SK-N-SH (cell line): Measurements from ENCODE around the gene ADAMTS17. TPM values are rescaled to one million over a fixed set of nuclear protein-coding genes. Genes with fewer than 3 reads are reported as not detected.

Source experiments
- CTCF ChIA-PET: fragments of 300-600, 350-600 bp; formaldehyde crosslinking; extraction: SDS; loops from one replicate; lab custom pipeline; 2021; lab: Yijun Ruan, JAX
- POLR2A ChIA-PET: fragments of 350-600 bp; sonication (Branson Sonifier 250); formaldehyde crosslinking; extraction: SDS; loops from one replicate; lab custom pipeline; 2020; ENCODE audit warnings: antibody characterized with exemption, inconsistent platforms; lab: Yijun Ruan, JAX
- DNase-seq: peaks from one replicate; pipeline ENCODE4 v3.0.0; 2012
- H2AFZ ChIP-seq: fragments of 200-600 bp; sonication (generic); 2 replicates; pipeline ENCODE4 v1.8.1; 2016; ENCODE audit warnings: antibody characterized with exemption, mild to moderate bottlenecking, low read depth
- H3F3A ChIP-seq: fragments of 200-600 bp; sonication (generic); replicated peaks from 2 replicates; pipeline ENCODE3; 2016; ENCODE audit warnings: antibody characterized with exemption, mild to moderate bottlenecking; ENCODE audit not compliant: insufficient read depth
- H3K27ac ChIP-seq, 2 experiments: fragments of 200-500 bp in 1 of 2; fragments of 200-600 bp in 1 of 2; sonication (Bioruptor generic) in 1 of 2; sonication (generic), shearing (Covaris generic) in 1 of 2; 2 replicates each; pipeline versions ENCODE4 v1.5.1 to v1.6.1; 2014 to 2016; ENCODE audit warnings: low read depth in 2 of 2, inconsistent platforms in 1 of 2, low read length in 1 of 2, mild to moderate bottlenecking in 1 of 2, mixed read lengths in 1 of 2
- H3K27me3 ChIP-seq: fragments of 200-600 bp; sonication (generic), shearing (Covaris generic); 2 replicates; pipeline ENCODE4 v1.6.1; 2016; ENCODE audit warnings: mixed run types; ENCODE audit not compliant: insufficient read depth
- H3K36me3 ChIP-seq, 2 experiments: fragments of 200-500 bp in 1 of 2; fragments of 200-600 bp in 1 of 2; sonication (Bioruptor generic) in 1 of 2; sonication (generic) in 1 of 2; replicated peaks in 1 of 2; 2 replicates each; pipeline versions ENCODE3 to v1.5.1; 2014 to 2016; ENCODE audit warnings: low read length in 1 of 2, mild to moderate bottlenecking in 1 of 2; ENCODE audit not compliant: insufficient read depth in 2 of 2, control insufficient read depth in 1 of 2
- H3K4me1 ChIP-seq, 2 experiments: fragments of 200-500 bp in 1 of 2; fragments of 200-600 bp in 1 of 2; sonication (Bioruptor generic) in 1 of 2; sonication (generic), shearing (Covaris generic) in 1 of 2; 2 replicates each; pipeline versions ENCODE4 v1.5.1 to v1.6.1; 2014 to 2016; ENCODE audit warnings: low read depth in 1 of 2, low read length in 1 of 2, mixed run types in 1 of 2; ENCODE audit not compliant: insufficient read depth in 2 of 2, control insufficient read depth in 1 of 2
- H3K4me2 ChIP-seq: fragments of 200-600 bp; sonication (generic), shearing (Covaris generic); 2 replicates; pipeline ENCODE4 v1.6.1; 2017; ENCODE audit warnings: mixed run types
- H3K4me3 ChIP-seq, 2 experiments: fragments of 200-500 bp in 1 of 2; fragments of 200-600 bp in 1 of 2; sonication (Bioruptor generic) in 1 of 2; sonication (generic), shearing (Covaris generic) in 1 of 2; 2 replicates each; pipeline versions ENCODE4 v1.5.1 to v1.8.1; 2014 to 2016; ENCODE audit warnings: low read depth in 2 of 2, inconsistent platforms in 1 of 2, low read length in 1 of 2, mild to moderate bottlenecking in 1 of 2, mixed read lengths in 1 of 2, moderate library complexity in 1 of 2
- H3K79me2 ChIP-seq: fragments of 200-600 bp; sonication (generic); 2 replicates; pipeline ENCODE4 v1.8.1; 2017; ENCODE audit warnings: mild to moderate bottlenecking; ENCODE audit not compliant: insufficient read depth
- H3K9ac ChIP-seq: fragments of 200-600 bp; sonication (generic); 2 replicates; pipeline ENCODE4 v1.6.1; 2017; ENCODE audit warnings: mixed run types
- H3K9me2 ChIP-seq: fragments of 200-600 bp; sonication (generic); 2 replicates; pipeline ENCODE4 v1.6.1; 2017; ENCODE audit warnings: mixed run types
- H3K9me3 ChIP-seq: fragments of 200-600 bp; sonication (generic); 2 replicates; pipeline ENCODE4 v1.6.1; 2017; ENCODE audit warnings: mixed run types, mild to moderate bottlenecking, moderate library complexity
- H4K20me1 ChIP-seq: fragments of 200-600 bp; sonication (generic); 2 replicates; pipeline ENCODE4 v1.6.1; 2017; ENCODE audit warnings: mild to moderate bottlenecking, mixed run types; ENCODE audit not compliant: insufficient read depth
- CHD2 ChIP-seq: fragments of 150-350 bp; IDR thresholded peaks from 2 replicates; pipeline ENCODE4 v1.6.1; 2018; ENCODE audit warnings: low read length; ENCODE audit not compliant: partially characterized antibody
- ELF1 ChIP-seq: IDR thresholded peaks from 2 replicates; pipeline ENCODE4 v1.4.0; 2012
- EP300 ChIP-seq, 2 experiments: IDR thresholded peaks; 2 replicates each; pipeline versions ENCODE4 v1.4.0 to v1.6.1; 2012; ENCODE audit warnings: borderline replicate concordance in 1 of 2, low read depth in 1 of 2, low read length in 1 of 2
- EZH2phosphoT487 ChIP-seq: fragments of 200-600 bp; sonication (generic); IDR thresholded peaks from 2 replicates; pipeline ENCODE4 v1.6.1; 2017; ENCODE audit warnings: low read depth, mixed run types, mild to moderate bottlenecking, antibody characterized with exemption, moderate library complexity, borderline replicate concordance
- FOSL2 ChIP-seq: IDR thresholded peaks from 2 replicates; pipeline ENCODE4 v1.4.0; 2012; ENCODE audit warnings: low read depth, mild to moderate bottlenecking, moderate library complexity, borderline replicate concordance
- FOXJ3 ChIP-seq: sonication (generic); formaldehyde crosslinking; IDR thresholded peaks from 2 replicates; pipeline ENCODE4 v1.5.1; 2020; ENCODE audit warnings: mild to moderate bottlenecking, missing genetic modification reagents
- FOXM1 ChIP-seq: IDR thresholded peaks from 2 replicates; pipeline ENCODE4 v1.4.0; 2012; ENCODE audit warnings: low read depth, mild to moderate bottlenecking
- GABPA ChIP-seq: IDR thresholded peaks from 2 replicates; pipeline ENCODE4 v1.4.0; 2012; ENCODE audit warnings: low read depth, mild to moderate bottlenecking
- GATA2 ChIP-seq: sonication (generic); formaldehyde crosslinking; IDR thresholded peaks from 2 replicates; pipeline ENCODE4 v1.5.0; 2020; ENCODE audit warnings: mild to moderate bottlenecking, missing genetic modification reagents
- IRF3 ChIP-seq: fragments of 150-350 bp; IDR thresholded peaks from 2 replicates; pipeline ENCODE4 v1.6.1; 2016; ENCODE audit warnings: mild to moderate bottlenecking, low read depth, low read length
- JUND ChIP-seq: IDR thresholded peaks from 2 replicates; pipeline ENCODE4 v1.4.0; 2012
- MEF2A ChIP-seq: IDR thresholded peaks from 2 replicates; pipeline ENCODE4 v1.4.0; 2012; ENCODE audit warnings: low read depth, borderline replicate concordance
- MXI1 ChIP-seq: IDR thresholded peaks from 2 replicates; pipeline ENCODE4 v1.6.1; 2012; ENCODE audit warnings: mild to moderate bottlenecking, low read depth, low read length, improper control_type of control experiment
- RAD21 ChIP-seq: IDR thresholded peaks from 2 replicates; pipeline ENCODE4 v1.6.1; 2012; ENCODE audit warnings: mild to moderate bottlenecking, low read length
- RCOR1 ChIP-seq: fragments of 150-350 bp; IDR thresholded peaks from 2 replicates; pipeline ENCODE4 v1.6.1; 2017; ENCODE audit warnings: antibody characterized with exemption, low read length
- RFX5 ChIP-seq: IDR thresholded peaks from 2 replicates; pipeline ENCODE4 v1.6.1; 2012; ENCODE audit warnings: mild to moderate bottlenecking, improper control_type of control experiment, low read length
- RXRA ChIP-seq: IDR thresholded peaks from 2 replicates; pipeline ENCODE4 v1.4.0; 2012; ENCODE audit warnings: low read depth, mild to moderate bottlenecking, borderline replicate concordance
- SIN3A ChIP-seq: IDR thresholded peaks from 2 replicates; pipeline ENCODE4 v1.6.1; 2012; ENCODE audit warnings: low read depth, mild to moderate bottlenecking, low read length, moderate library complexity, borderline replicate concordance
- SMC3 ChIP-seq: IDR thresholded peaks from 2 replicates; pipeline ENCODE4 v1.6.1; 2012; ENCODE audit warnings: low read depth, low read length, improper control_type of control experiment
- TEAD4 ChIP-seq: IDR thresholded peaks from 2 replicates; pipeline ENCODE4 v1.4.0; 2012; ENCODE audit warnings: mild to moderate bottlenecking, borderline replicate concordance; ENCODE audit not compliant: insufficient read depth
- USF2 ChIP-seq: fragments of 150-350 bp; IDR thresholded peaks from 2 replicates; pipeline ENCODE4 v1.6.1; 2017; ENCODE audit warnings: antibody characterized with exemption, low read length, low read depth, borderline replicate concordance
- WGBS: methylation state at CpG from one replicate; pipeline ENCODE4 v1.1.6; 2017; ENCODE audit warnings: low lambda C conversion rate; 5-methylcytosine and 5-hydroxymethylcytosine counted together
- polyA plus RNA-seq, 3 experiments: library from polyadenylated mRNA; depleted of rRNA; stranded (reverse); fragments of >200 nt; gene quantifications; 2 replicates each; pipeline ENCODE4 v1.2.3, GENCODE V29; 2012

The ADAMTS17 gene
- polyA plus RNA-seq, 1 of the 3 experiments (the other 2 are of a cell fraction), result not detected

- TF ChIP-seq RAD21 (no peak), MXI1 (no peak), RFX5 (no peak)
- TF ChIP-seq, all 33 proteins: peak for 0
- H3K27ac ChIP-seq, result no peak overlapping the region
- 23% methylated on average over 11 of the region's 11 CpGs for WGBS
- no peaks in the 10 kb centered on the region for H3K79me2 ChIP-seq
- H3K4me1 ChIP-seq, result no peaks in the 10 kb centered on the region; a peak in 1 of 4 replicates
- H3K36me3 ChIP-seq, result no peaks in the 10 kb centered on the region
- H4K20me1 ChIP-seq, result no peaks in the 10 kb centered on the region
- CTCF ChIA-PET, result no interaction called here
- no peak overlapping the region for H3K9ac ChIP-seq
- H3K4me3 ChIP-seq, result no peak overlapping the region
- H3K9me2 ChIP-seq, result no peaks in the 10 kb centered on the region
- no peaks in the 10 kb centered on the region for H3F3A ChIP-seq
- no peak overlapping the region for H3K4me2 ChIP-seq
- POLR2A ChIA-PET, result no interaction called here
- H3K27me3 ChIP-seq, result no peaks in the 10 kb centered on the region
- H2AFZ ChIP-seq, result no peak overlapping the region
- no peak for DNase-seq
- H3K9me3 ChIP-seq, result no peaks in the 10 kb centered on the region
These were observed 117.3 kb downstream of the ADAMTS17 start for GRCh38 chr15:100224206-100225185.

- POLR2A ChIA-PET, result no interaction called here
- no peak for TF ChIP-seq GABPA
- TF ChIP-seq RCOR1, result no peak
- no peak for TF ChIP-seq JUND
- no peak for TF ChIP-seq RAD21
- TF ChIP-seq CHD2, result no peak
- no peak for TF ChIP-seq MEF2A
- TF ChIP-seq RXRA, result no peak
- TF ChIP-seq IRF3, result no peak
- TF ChIP-seq USF2, result no peak
- no peak for TF ChIP-seq MXI1
- TF ChIP-seq EP300 (IDR thresholded peaks at IDR 0.05; ENCODE audit: borderline replicate concordance in 1 of 2, low read depth in 1 of 2, low read length in 1 of 2), result no peak
- TF ChIP-seq SIN3A, result no peak
- no peak for TF ChIP-seq FOXJ3 (CRISPR knock-in tag)
- no peak for TF ChIP-seq FOXM1
- TF ChIP-seq GATA2, result no peak
- TF ChIP-seq EZH2phosphoT487, result no peak
- no peak for TF ChIP-seq SMC3
- no peak for TF ChIP-seq FOSL2
- no peak for TF ChIP-seq ELF1
- no peak for TF ChIP-seq TEAD4
- DNase-seq, result no peak
These were observed 119.4 kb downstream of the ADAMTS17 start for GRCh38 chr15:100222349-100222715.

More at GRCh38 chr15:100222349-100222715, 119.4 kb downstream of the ADAMTS17 start:
- H3K27ac ChIP-seq, result no peak overlapping the region
- no peak overlapping the region for H3K4me3 ChIP-seq
- no peaks in the 10 kb centered on the region for H3K9me2 ChIP-seq
- H3K27me3 ChIP-seq, result no peaks in the 10 kb centered on the region
- no peaks in the 10 kb centered on the region for H3F3A ChIP-seq
- H3K36me3 ChIP-seq, result no peaks in the 10 kb centered on the region
- 33% methylated on average over 4 of the region's 8 CpGs for WGBS
- no peak overlapping the region for H2AFZ ChIP-seq
- no peaks in the 10 kb centered on the region for H3K4me1 ChIP-seq
- no peaks in the 10 kb centered on the region for H3K9me3 ChIP-seq
- no peak overlapping the region for H3K4me2 ChIP-seq
- no peaks in the 10 kb centered on the region for H4K20me1 ChIP-seq
- H3K9ac ChIP-seq, result no peak overlapping the region
- H3K79me2 ChIP-seq, result no peaks in the 10 kb centered on the region
- CTCF ChIA-PET, result no interaction called here
